Endodermal cell (in vitro differentiated cells): Measurements from ENCODE around the gene PRDM15. TPM values are rescaled to one million over a fixed set of nuclear protein-coding genes. Genes with fewer than 3 reads are reported as not detected.

Source experiments
- DNase-seq: peaks from one replicate; pipeline ENCODE4 v3.0.0-alpha.2; 2017
- H3K27ac ChIP-seq: 2 replicates; pipeline ENCODE4 v1.5.1; 2013; ENCODE audit warnings: mild to moderate bottlenecking, low read depth, low read length, moderate library complexity
- H3K27me3 ChIP-seq: 2 replicates; pipeline ENCODE4 v1.6.1; 2013; ENCODE audit warnings: mild to moderate bottlenecking, low read length, moderate library complexity; ENCODE audit not compliant: insufficient read depth, control insufficient read depth, poor library complexity, severe bottlenecking
- H3K36me3 ChIP-seq: 2 replicates; pipeline ENCODE4 v1.7.0; 2013; ENCODE audit warnings: mild to moderate bottlenecking, low read length, moderate library complexity; ENCODE audit not compliant: control insufficient read depth, insufficient read depth
- H3K4me1 ChIP-seq: one replicate; pipeline ENCODE4 v1.7.0; 2013; ENCODE audit warnings: low read length; ENCODE audit not compliant: control insufficient read depth, insufficient read depth
- H3K4me3 ChIP-seq: 2 replicates; pipeline ENCODE4 v1.5.1; 2013; ENCODE audit warnings: mild to moderate bottlenecking, low read length, moderate library complexity
- H3K9ac ChIP-seq: 2 replicates; pipeline ENCODE4 v1.6.1; 2013; ENCODE audit warnings: mild to moderate bottlenecking, low read length, moderate library complexity; ENCODE audit not compliant: poor library complexity, severe bottlenecking; ENCODE audit errors: extremely low read depth
- H3K9me3 ChIP-seq: 2 replicates; pipeline ENCODE4 v1.6.1; 2013; ENCODE audit warnings: mild to moderate bottlenecking, low read length, moderate library complexity; ENCODE audit not compliant: control insufficient read depth
- H3K27ac Mint-ChIP-seq: 2 replicates; pipeline ENCODE4 v1.8.0; 2020; ENCODE audit warnings: mixed read lengths
- H3K27me3 Mint-ChIP-seq: 2 replicates; pipeline ENCODE4 v1.8.0; 2021; ENCODE audit warnings: mild to moderate bottlenecking, mixed read lengths; ENCODE audit not compliant: insufficient read depth
- H3K36me3 Mint-ChIP-seq: 2 replicates; pipeline ENCODE4 v1.8.0; 2020; ENCODE audit warnings: low read depth, mixed read lengths
- H3K4me1 Mint-ChIP-seq: 2 replicates; pipeline ENCODE4 v1.8.0; 2020; ENCODE audit warnings: mixed read lengths
- H3K4me3 Mint-ChIP-seq: 2 replicates; pipeline ENCODE4 v1.8.0; 2020; ENCODE audit warnings: mild to moderate bottlenecking, moderate library complexity, mixed read lengths
- H3K9me3 Mint-ChIP-seq: 2 replicates; pipeline ENCODE4 v1.8.0; 2020; ENCODE audit warnings: mild to moderate bottlenecking, mixed read lengths
- CTCF ChIP-seq: fragments of 200-600 bp; sonication (generic); conservative IDR thresholded peaks from 2 replicates; pipeline ENCODE4 v1.5.0; 2021; ENCODE audit warnings: antibody characterized with exemption, mild to moderate bottlenecking
- WGBS, 2 experiments: methylation state at CpG; one replicate each; pipeline versions ENCODE4 v1.1.5 to v1.1.7; 2013; ENCODE audit warnings: missing lambda C conversion rate in 2 of 2, mixed read lengths in 1 of 2; ENCODE audit not compliant: insufficient coverage in 1 of 2, insufficient read length in 1 of 2; 5-methylcytosine and 5-hydroxymethylcytosine counted together
- total RNA-seq, 2 donors: library from RNA; stranded (reverse); fragmentation: NEBNext Ultra II Directional in 1 of 2; extraction: Animal tissue kit (Norgen Biotek cat#: 25700) in 1 of 2; gene quantifications; 2 replicates in 1 of 2; 3 replicates in 1 of 2; pipeline ENCODE4 v1.2.1, GENCODE V29; 2021

The PRDM15 gene
- total RNA-seq, 2 donors from 2014 or later = 8.8 to 10.1 TPM

GRCh38 chr21:41810597-41810932, 68.6 kb downstream of the PRDM15 start:
- no peak for TF ChIP-seq CTCF
- Mint-ChIP-seq H3K27ac (no peak overlapping the region), H3K4me3 (no peak overlapping the region), H3K36me3 (peaks cover 36% of the 10 kb centered on the region), H3K27me3 (no peaks in the 10 kb centered on the region), H3K9me3 (no peaks in the 10 kb centered on the region), H3K4me1 (peaks cover 9% of the 10 kb centered on the region)
- DNase-seq = no peak
- Histone ChIP-seq H3K27ac (no peak overlapping the region), H3K27me3 (no peaks in the 10 kb centered on the region), H3K9ac (no peak overlapping the region), H3K9me3 (no peaks in the 10 kb centered on the region), H3K4me1 (no peaks in the 10 kb centered on the region), H3K36me3 (peaks cover 14% of the 10 kb centered on the region), H3K4me3 (no peak overlapping the region)
- 88 to 89% methylated on average over 9 to 13 of the region's 13 CpGs for WGBS, 2 experiments

DNA sequence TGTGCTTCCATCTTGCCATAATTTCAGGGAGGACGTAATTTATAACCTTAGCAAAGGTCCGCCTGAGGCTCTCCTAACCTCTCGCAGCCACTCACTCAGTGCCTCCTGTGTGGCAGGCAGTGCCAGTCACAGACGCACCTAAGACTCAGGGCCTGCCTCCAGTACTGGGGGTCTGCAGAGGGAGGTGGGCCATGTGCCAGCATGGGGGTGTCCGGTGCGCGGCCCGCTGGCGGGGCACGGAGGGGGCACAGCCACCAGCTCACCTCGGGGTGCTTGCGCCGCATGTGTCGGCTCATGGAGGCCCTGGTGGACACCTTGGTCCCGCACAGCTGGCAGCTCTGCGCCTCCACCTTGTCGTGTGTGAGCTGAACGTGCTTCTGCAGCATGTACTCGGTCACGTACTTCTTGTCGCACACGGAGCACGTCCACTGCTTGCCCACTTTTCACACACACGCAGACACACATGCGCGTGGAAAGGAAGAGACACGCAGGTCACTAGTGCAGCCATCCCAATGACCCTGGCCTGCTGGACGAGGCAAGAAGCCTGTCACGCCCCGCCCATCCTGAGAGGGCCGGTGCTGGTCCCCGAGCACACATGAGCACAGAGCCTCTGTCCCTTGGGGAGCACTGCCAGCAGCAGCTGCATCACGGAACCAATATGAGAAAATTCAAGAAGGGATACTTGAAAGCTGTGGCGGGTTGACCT, 69.1 kb downstream of the PRDM15 start:
- Mint-ChIP-seq H3K4me3 (no peak overlapping the region), H3K27me3 (no peaks in the 10 kb centered on the region), H3K9me3 (no peaks in the 10 kb centered on the region), H3K36me3 (peaks cover 36% of the 10 kb centered on the region), H3K4me1 (peaks cover 9% of the 10 kb centered on the region), H3K27ac (no peak overlapping the region)
- H3K27ac ChIP-seq = no peak overlapping the region
- H3K9me3 ChIP-seq = no peaks in the 10 kb centered on the region
- no peak for TF ChIP-seq CTCF
- no peak for DNase-seq
- H3K4me1 ChIP-seq = no peaks in the 10 kb centered on the region
- 93 to 96% methylated on average over 21 to 34 of the region's 34 CpGs for WGBS, 2 experiments
- no peaks in the 10 kb centered on the region for H3K27me3 ChIP-seq
- H3K4me3 ChIP-seq = no peak overlapping the region
- H3K36me3 ChIP-seq = peaks cover 9% of the 10 kb centered on the region
- H3K9ac ChIP-seq = no peak overlapping the region

DNA sequence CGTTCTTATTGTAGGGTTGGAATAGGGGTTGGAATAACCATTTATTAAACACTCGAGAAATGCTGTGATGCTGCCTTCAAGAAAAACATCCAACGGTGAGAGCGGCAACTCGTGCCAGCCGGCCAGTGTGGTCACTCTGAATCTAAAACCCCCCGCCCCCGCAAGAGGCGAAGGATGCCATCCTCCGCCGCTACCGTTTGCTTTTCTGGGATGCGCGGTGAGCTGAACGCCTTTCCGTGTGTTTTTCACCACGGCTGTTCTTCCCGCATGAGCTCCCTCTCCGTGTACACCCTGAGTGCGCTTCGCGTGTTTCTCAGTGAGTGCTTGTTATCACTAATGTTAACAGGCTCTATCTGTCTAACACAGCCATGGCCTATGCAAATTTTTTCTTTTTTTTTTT, 70.3 kb downstream of the PRDM15 start:
- H3K9me3 Mint-ChIP-seq = no peaks in the 10 kb centered on the region

More for the DNA sequence above, 70.3 kb downstream of the PRDM15 start:
- no peak overlapping the region for H3K9ac ChIP-seq
- no peak for DNase-seq
- Mint-ChIP-seq H3K27me3 (no peaks in the 10 kb centered on the region), H3K27ac (no peak overlapping the region), H3K4me1 (peaks cover 9% of the 10 kb centered on the region), H3K4me3 (no peak overlapping the region), H3K36me3 (peaks cover 36% of the 10 kb centered on the region)
- no peak overlapping the region for H3K4me3 ChIP-seq
- TF ChIP-seq CTCF = no peak
- no peaks in the 10 kb centered on the region for H3K9me3 ChIP-seq
- no peaks in the 10 kb centered on the region for H3K4me1 ChIP-seq
- H3K36me3 ChIP-seq = peaks cover 16% of the 10 kb centered on the region
- no peaks in the 10 kb centered on the region for H3K27me3 ChIP-seq
- 95 to 98% methylated on average over 21 to 22 of the region's 22 CpGs for WGBS, 2 experiments
- H3K27ac ChIP-seq = no peak overlapping the region
